ENCODE data around the gene IFFO2. TPM values are rescaled to one million over a fixed set of nuclear protein-coding genes. Genes with fewer than 3 reads are reported as not detected.
"Not testable (repeated sequence)": the region's sequence is repeated elsewhere in the genome, so short reads cannot be mapped to it uniquely, and the experiment has no call there.

The IFFO2 gene
- polyA plus RNA-seq, 12 donors = 3.6 to 27.6 (median 5.3) TPM; not detected in 1

DNA sequence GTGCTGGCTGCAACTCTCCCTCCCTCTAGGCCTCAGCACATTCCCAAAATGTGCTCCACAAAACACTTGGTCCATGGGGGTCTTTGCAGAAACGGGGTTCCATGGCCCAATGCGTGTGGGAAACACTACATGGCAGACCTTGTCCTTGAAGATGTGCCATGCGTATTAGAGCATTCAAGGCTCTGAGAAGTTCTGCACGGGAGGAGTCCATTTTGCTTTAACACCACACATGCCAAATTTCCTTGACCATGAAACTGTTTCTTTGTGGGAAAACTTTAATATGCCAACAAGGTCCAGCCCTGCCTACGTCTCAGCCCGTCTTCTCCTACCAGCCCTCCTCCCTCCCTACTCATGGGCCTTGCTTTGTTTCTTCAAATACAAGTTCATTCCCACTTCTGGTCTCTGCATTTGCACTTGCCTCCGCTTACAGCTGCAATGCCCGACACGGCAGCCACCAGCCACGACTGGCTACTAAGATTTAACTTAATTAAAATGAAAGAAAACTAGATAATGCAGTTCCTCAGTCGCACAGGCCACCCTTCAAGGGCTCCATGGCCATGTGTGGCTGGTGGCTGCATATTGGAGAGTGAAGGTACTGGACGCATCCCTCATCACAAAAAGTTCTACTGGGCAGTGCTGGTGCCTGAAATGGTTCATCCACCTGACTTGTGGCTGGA lies 77.8 kb downstream of the IFFO2 start:
- DNase-seq = no peak

DNA sequence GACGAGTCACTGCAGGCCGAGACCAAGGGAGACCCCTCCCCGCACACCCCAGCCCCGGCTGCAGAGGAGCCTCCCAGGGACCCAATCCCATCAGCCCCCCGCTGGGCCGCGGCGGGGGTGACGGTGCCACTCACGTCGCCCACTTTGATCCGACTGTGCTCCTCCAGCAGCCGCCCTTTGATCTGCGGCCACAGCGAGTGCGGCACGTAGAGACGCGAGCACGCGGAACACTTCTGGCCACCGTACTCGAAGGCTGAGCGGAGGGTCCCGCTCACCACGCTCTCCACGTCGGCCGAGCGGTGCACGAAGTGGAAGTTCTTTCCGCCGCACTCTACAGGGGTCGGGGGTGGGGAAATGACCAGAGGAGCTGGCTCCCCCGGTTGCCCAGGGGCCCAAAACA lies 79.2 kb downstream of the IFFO2 start:
- no peak for DNase-seq

- DNase-seq = no peak
Observed at GRCh38 chr1:18876210-18876609, 80.3 kb downstream of the IFFO2 start.

DNA sequence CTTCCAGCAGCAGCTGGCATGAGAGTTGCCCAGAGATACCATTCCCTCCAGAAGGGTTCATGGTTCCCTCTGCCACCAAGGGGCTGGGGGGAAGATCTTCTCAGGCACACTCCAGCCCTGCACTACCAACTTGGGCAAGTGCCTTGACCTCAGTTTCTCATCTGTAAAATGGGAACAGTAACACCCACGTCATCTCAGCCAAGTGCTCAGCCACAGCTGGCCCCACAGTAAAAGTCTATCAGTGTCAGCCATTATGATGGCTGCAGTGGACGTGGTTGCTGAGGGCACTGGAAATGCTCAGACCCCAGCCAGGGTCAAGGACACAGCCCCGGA lies 80.7 kb downstream of the IFFO2 start:
- no peak for DNase-seq

GRCh38 chr1:18875107-18875795 lies 81.2 kb downstream of the IFFO2 start:
- peak; percentile 86 for DNase-seq

- no peak for DNase-seq
Observed at GRCh38 chr1:18874600-18874999, 81.9 kb downstream of the IFFO2 start.

- DNase-seq = no peak
Observed at GRCh38 chr1:18874036-18874435, 82.4 kb downstream of the IFFO2 start.

DNA sequence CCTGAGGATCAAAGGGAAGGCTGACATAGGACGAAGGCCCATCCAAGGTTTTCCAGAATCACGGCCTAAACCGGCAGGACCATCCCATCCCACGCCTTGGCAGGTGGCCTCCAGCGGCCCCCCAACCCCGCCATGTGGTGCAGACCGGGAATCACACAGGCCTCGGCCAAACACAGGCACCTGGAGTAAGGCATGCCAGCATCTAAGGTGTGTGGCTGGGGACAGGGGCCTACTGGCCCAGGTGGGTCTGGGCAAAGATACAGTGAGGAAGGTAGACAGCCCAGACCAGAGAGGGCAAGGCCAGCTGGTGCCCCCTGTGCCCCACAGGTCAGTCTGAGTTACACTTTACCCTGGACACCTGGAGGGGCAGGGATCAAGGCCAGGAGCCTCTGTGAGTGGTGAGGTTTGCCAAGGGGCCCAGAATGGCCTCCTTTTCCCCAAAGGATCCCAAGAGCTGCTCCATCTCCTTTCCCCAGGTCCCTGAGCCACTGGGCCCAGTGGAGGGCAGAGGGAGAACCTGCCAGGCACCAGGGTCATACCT lies 84.3 kb downstream of the IFFO2 start:
- DNase-seq = no peak

- DNase-seq = no peak
Observed at GRCh38 chr1:18871401-18872070, 84.9 kb downstream of the IFFO2 start.

DNA sequence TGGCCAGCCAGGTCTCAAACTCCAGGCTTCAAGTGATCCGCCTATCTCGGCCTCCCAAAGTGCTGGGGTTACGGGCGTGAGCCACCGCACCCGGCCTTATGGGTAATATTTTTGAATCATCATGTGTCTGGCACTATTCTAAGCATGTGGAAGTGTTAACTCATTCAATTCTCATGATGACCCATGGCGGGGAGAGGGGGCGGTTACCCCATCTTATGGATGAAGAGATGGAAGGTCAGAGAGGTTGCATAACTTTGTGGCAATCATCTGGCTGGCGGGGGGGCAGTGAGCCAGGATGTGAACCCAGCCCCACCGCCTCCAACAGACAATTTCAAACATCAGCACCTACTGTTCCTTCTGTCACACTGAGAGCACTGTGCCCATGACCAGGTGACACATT lies 85.5 kb downstream of the IFFO2 start:
- no peak for DNase-seq

DNA sequence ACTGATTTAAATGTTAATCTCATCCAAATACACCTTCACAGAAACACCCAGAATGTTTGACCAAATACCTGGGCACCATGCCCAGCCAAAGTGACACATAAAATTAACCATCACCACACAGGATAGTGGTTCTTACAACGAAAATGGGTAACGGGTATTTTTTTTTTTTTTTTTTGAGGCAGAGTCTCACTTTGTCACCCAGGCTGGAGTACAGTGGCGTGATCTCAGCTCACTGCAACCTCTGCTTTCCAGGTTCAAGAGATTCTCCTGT lies 85.9 kb downstream of the IFFO2 start:
- not testable (repeated sequence) for DNase-seq

DNA sequence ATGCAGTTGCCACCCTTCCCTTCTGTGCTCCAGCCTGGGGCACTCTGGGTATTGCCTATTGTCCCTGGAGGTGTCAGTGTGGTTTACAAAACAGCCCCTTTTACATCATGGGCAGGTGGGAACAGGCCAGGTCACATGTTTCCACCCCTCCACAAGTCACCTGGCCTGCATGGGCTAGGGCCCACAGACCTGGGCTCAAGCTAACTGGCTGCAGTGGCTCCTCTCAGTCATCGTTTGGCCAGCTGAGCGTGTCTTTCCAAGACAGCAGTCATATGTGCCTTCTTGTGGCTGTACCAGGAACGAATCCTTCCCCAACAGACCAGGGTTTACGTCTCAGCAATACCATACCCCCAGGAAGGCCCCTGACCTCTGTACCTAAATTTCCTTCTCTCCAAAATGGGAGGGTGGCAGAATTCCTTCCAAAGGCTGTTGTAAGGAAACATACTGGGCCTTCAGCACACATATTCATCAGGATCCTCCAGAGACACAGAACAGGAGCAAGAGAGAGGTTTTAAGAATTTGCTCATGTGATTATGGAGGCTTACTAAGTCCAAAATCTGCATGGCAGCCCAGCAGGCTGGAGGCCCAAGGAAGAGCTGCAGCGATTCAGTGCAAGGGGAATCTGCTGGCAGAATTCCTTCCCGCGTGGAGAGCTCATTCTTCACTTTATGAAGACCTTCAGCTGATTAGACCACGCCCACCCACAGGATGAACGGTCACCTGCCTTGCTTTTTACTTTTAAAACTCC lies 86.5 kb downstream of the IFFO2 start:
- no peak for DNase-seq

DNA sequence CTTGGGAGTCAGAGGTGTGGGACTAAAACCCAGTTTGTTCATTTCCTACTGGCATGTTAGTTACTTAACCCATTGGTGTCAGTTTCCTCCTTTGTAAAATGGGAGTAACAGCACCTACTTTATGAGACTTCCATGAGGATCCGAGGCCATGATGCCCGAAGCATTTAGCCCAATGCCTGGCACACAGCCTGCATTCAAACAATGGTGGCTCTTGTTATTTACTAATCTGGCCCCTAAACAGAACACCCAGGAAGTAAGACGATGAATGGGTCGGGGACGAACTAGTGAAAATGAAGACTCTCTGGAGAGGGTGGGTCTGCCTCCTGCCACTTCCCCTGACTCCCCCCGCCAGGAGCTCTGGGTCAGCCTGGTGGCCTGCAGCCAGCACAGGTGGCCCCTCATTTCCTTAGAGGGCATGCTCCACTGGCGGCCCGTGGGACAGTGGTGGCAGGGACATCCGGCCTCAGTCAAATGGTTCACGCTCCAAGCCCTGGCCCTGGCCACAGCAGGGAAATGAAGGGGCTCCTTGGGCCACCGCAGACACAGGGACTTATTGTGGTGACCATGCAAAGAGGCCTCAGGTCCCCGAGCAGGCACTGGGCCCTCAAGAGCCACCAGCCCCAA lies 87.6 kb downstream of the IFFO2 start:
- DNase-seq = no peak

DNA sequence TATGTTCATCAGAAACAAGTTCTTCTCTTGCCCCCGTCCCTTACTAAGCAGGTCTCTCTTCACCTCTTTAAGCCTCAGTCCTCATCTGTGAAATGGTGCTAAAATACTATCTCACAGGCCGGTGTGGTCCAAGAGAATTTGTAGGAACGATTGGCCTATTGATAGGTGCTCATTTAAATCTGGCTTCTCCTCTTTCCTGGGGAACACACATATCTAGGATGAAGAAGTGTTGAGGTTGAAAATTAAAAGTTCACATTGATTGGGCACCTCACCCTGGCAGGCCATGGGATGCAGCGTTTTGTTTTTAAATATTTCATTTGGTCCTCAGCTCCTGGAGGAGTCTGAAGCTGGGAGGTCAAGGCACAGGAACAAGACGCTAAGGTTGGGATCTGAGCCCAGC lies 88.1 kb downstream of the IFFO2 start:
- no peak for DNase-seq

DNA sequence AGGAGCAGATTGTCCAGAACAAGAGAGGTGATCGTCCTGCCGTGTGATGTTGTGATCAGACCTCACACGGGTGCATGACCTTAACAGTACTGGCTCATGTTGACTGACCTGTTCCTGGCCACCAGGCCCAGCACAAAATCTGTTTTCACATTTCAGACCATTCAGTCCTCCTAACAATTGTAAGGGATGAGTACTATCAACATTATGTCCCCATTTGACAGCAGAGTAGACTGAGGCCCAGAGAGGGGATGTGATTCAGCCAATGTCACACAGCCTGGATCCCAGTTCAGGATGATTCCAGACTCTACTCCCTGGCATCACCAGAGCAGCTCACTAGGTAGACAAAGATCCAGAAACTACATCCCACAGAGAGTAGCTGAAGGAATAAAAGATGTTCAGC lies 89.6 kb downstream of the IFFO2 start:
- no peak for DNase-seq

DNA sequence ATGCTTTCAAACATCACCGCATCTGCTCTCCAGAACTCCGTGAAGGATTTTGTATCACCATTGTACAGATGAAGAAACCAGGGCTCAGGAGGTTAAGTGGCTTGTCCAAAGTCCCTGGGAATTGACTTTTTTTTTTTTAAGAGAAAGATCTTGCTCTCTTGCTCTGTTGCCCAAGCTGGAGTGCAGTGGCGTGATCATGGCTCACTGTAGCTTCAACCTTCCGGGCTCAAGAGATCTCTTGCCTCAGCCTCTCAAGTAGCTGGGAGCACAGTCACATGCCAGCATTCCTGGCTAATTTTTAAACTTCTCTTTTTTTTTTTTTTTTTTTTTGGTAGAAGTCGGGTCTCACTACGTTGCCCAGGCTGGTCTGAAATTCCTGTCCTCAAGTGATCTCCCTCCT lies 90.2 kb downstream of the IFFO2 start:
- no peak for DNase-seq

DNA sequence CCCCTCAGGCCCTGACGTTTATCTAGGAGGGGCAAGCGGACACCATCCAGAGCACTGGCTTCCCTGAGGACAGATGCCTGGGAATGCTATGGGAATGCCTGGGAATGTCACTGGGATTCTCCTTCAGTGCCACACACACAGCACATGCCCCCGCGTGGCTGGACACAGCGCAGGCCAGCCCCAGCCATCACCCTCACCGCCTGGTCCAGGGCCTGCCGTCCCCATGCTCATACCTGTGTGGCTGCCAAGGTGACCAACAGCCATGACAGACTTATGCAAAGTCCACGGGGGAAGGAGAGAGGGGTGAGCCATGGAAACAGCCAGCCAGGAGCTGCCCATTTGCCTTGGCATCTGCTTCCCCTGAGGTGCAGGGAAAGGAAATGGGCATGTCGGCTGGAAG lies 91.3 kb downstream of the IFFO2 start:
- no peak for DNase-seq

- DNase-seq = no peak
Observed at GRCh38 chr1:18861590-18861989, 94.9 kb downstream of the IFFO2 start.

DNA sequence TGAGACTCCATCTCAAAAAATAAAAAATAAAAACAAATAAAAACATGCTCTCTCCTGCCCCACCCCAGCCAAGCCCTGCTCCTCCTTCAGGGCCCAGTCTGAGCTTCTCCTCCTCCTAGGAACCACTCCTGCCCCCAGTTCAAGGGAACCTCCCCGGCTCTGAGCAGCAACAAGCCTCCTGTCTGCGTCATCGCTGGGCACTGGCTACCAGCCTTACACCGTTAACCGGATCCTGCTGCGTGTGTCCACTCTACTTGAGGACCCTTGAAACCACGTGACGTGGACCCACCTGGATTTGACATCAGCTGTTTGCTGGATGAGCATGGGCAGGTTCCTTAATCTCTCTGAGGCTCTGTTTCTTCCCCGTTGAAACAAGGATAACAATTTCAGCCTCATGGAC lies 95.4 kb downstream of the IFFO2 start:
- no peak for DNase-seq

DNA sequence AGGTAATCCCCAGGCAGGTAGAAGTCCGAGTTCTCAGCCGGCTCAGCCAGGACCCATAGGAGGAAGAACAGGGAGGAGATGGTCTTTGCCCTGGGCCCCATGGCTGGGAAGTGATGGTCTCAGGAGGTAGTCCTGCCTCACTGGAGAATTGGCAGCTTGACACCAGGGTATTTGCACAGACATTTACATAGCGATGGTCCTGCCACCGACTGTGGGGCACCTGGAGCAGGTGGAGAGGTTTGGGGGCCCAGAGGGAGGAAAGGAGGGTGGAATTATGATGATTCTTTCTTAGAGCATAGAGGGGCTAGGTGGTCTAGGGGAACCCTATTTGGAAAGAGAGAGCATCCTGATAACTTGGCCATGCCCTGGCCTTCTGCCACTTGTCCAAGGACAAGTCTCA lies 96.9 kb downstream of the IFFO2 start, which contains the start of gene TAS1R2:
Gene TAS1R2 (minus strand): TSS at position 101 of the 400 bp plus-strand sequence. CDS start 0 bp downstream, at position 101.
- no peak for DNase-seq

DNA sequence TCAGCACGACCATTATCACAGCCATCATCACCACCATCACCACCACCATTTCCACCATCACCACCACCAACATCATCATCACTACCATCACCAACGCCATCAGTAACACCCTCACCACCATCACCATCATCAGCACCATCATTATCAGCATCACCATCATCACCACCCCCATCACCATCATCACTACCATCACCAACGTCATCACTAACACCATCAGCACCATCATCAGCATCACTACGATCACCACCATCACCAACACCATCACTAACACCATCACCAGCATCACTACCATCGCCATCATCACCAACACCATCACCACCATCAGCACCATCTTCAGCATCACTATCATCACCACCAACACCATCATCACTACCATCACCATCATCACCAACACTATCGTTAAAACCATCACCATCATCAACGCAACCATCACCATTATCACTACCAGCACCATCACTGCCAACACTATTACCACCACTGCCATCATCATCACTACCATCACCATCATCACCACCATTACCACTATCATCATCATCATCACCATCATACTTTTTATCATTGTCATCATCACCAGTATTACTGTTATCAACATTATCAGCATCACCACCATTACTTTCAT lies 98.3 kb downstream of the IFFO2 start:
- no peak for DNase-seq

DNA sequence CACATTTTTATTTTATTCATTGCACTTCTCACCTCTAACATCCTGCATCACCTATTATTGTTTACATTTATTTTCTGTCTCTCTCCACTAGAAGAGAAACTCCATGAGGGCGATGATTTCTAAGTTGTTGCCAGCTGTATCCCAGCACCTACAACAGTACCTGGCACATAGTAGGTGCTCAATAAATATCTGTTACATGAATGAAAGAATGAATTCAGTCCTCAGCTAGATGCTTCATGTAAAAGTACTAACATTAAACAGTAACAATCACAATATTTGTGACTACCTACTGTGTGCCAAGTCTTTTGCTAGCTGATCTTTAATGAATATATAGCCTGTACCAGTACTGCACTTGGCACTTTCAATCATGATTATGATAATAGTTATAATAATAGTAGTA lies 100.0 kb downstream of the IFFO2 start:
- DNase-seq = no peak
